Astrocyte (in vitro differentiated cells and primary cell): ENCODE data around the gene DMRTB1. TPM values are rescaled to one million over a fixed set of nuclear protein-coding genes. Genes with fewer than 3 reads are reported as not detected.

Experiments used
- DNase-seq: peaks from one replicate; pipeline ENCODE4 v3.0.0-alpha.2; 2010; ENCODE audit warnings: low read depth
- FAIRE-seq: peaks from 2 replicates; lab custom pipeline; 2011; peaks lifted over from hg19 to GRCh38; lab: Jason Lieb, UNC
- H2AFZ ChIP-seq: 2 replicates; pipeline ENCODE4 v1.6.0; 2012; ENCODE audit warnings: low read depth, low read length, inconsistent platforms
- H3K27ac ChIP-seq: 2 replicates; pipeline ENCODE4 v1.5.1; 2011; ENCODE audit warnings: low read depth, low read length, inconsistent platforms
- H3K27me3 ChIP-seq: 2 replicates; pipeline ENCODE4 v1.6.0; 2011; ENCODE audit warnings: low read length, inconsistent platforms; ENCODE audit not compliant: insufficient read depth
- H3K36me3 ChIP-seq: 2 replicates; pipeline ENCODE4 v1.5.1; 2011; ENCODE audit warnings: low read length, inconsistent platforms; ENCODE audit not compliant: insufficient read depth
- H3K4me1 ChIP-seq: 2 replicates; pipeline ENCODE4 v1.5.1; 2011; ENCODE audit warnings: low read length, inconsistent platforms; ENCODE audit not compliant: insufficient read depth
- H3K4me2 ChIP-seq: 2 replicates; pipeline ENCODE4 v1.6.0; 2012; ENCODE audit warnings: low read length, inconsistent platforms
- H3K4me3 ChIP-seq: 2 replicates; pipeline ENCODE4 v1.5.1; 2011; ENCODE audit warnings: low read depth, mild to moderate bottlenecking, low read length, inconsistent platforms; ENCODE audit not compliant: insufficient read depth
- H3K79me2 ChIP-seq: 2 replicates; pipeline ENCODE4 v1.6.0; 2012; ENCODE audit warnings: mild to moderate bottlenecking, low read length, inconsistent platforms; ENCODE audit not compliant: insufficient read depth
- H3K9ac ChIP-seq: 2 replicates; pipeline ENCODE4 v1.6.0; 2012; ENCODE audit warnings: mild to moderate bottlenecking, low read length, inconsistent platforms
- H3K9me3 ChIP-seq: 2 replicates; pipeline ENCODE4 v1.5.1; 2012; ENCODE audit warnings: low read depth, mild to moderate bottlenecking, low read length, inconsistent platforms; ENCODE audit not compliant: insufficient read depth
- H4K20me1 ChIP-seq: 2 replicates; pipeline ENCODE4 v1.6.0; 2012; ENCODE audit warnings: low read length, inconsistent platforms; ENCODE audit not compliant: insufficient read depth
- H3K27ac Mint-ChIP-seq: one replicate; pipeline ENCODE4 v1.8.0; 2021; ENCODE audit warnings: mild to moderate bottlenecking, mixed read lengths; ENCODE audit not compliant: unreplicated experiment
- H3K27me3 Mint-ChIP-seq: one replicate; pipeline ENCODE4 v1.8.0; 2021; ENCODE audit warnings: low read depth, mixed read lengths; ENCODE audit not compliant: unreplicated experiment
- H3K36me3 Mint-ChIP-seq: one replicate; pipeline ENCODE4 v1.8.0; 2021; ENCODE audit warnings: low read depth, mixed read lengths; ENCODE audit not compliant: unreplicated experiment
- H3K4me1 Mint-ChIP-seq: one replicate; pipeline ENCODE4 v1.8.0; 2021; ENCODE audit warnings: low read depth, mixed read lengths; ENCODE audit not compliant: unreplicated experiment
- H3K4me3 Mint-ChIP-seq: one replicate; pipeline ENCODE4 v1.8.0; 2021; ENCODE audit warnings: mild to moderate bottlenecking, moderate library complexity, mixed read lengths; ENCODE audit not compliant: unreplicated experiment
- H3K9me3 Mint-ChIP-seq: one replicate; pipeline ENCODE4 v1.8.0; 2021; ENCODE audit warnings: mild to moderate bottlenecking, mixed read lengths; ENCODE audit not compliant: unreplicated experiment
- CTCF ChIP-seq: IDR thresholded peaks from 2 replicates; pipeline ENCODE4 v1.5.1; 2011; ENCODE audit warnings: low read depth, mild to moderate bottlenecking, inconsistent platforms, low read length, moderate library complexity; ENCODE audit not compliant: insufficient read depth
- EZH2 ChIP-seq: IDR thresholded peaks from 2 replicates; pipeline ENCODE4 v1.6.1; 2012; ENCODE audit warnings: mild to moderate bottlenecking, low read length, inconsistent platforms; ENCODE audit not compliant: insufficient read depth
- total RNA-seq: library from RNA; stranded (reverse); gene quantifications from 2 replicates; pipeline ENCODE4 v1.2.1, GENCODE V29; 2021

DMRTB1 gene
- total RNA-seq, 1 donor from 2014 or later: not detected

- no peak for TF ChIP-seq CTCF
- no peak for TF ChIP-seq EZH2
- H3K4me1 ChIP-seq: peaks cover 43% of the 10 kb centered on the region
- H2AFZ ChIP-seq: no peak overlapping the region
- Mint-ChIP-seq H3K27ac (no peak overlapping the region), H3K4me3 (no peak overlapping the region), H3K9me3 (no peaks in the 10 kb centered on the region), H3K36me3 (no peaks in the 10 kb centered on the region), H3K27me3 (peaks cover 15% of the 10 kb centered on the region), H3K4me1 (peaks cover 49% of the 10 kb centered on the region)
- H3K9me3 ChIP-seq: no peaks in the 10 kb centered on the region
- peaks cover 6% of the 10 kb centered on the region for H4K20me1 ChIP-seq
- no peak overlapping the region for H3K4me2 ChIP-seq
- H3K4me3 ChIP-seq: no peak overlapping the region
- H3K27me3 ChIP-seq: peaks cover 10% of the 10 kb centered on the region
- DNase-seq (no peak), FAIRE-seq (no peak)
- H3K9ac ChIP-seq: no peak overlapping the region
- H3K27ac ChIP-seq: no peak overlapping the region
- no peaks in the 10 kb centered on the region for H3K79me2 ChIP-seq
- no peaks in the 10 kb centered on the region for H3K36me3 ChIP-seq
Measured at GRCh38 chr1:53410701-53411100, 48.5 kb upstream of the DMRTB1 start.

GRCh38 chr1:53411541-53412152, 47.6 kb upstream of the DMRTB1 start:
- no peak overlapping the region for H3K27ac ChIP-seq
- peaks cover 6% of the 10 kb centered on the region for H4K20me1 ChIP-seq

More at GRCh38 chr1:53411541-53412152, 47.6 kb upstream of the DMRTB1 start:
- peak overlapping the region; percentile 93 for H3K27ac Mint-ChIP-seq
- H3K9ac ChIP-seq: no peak overlapping the region
- no peak overlapping the region for H3K4me3 ChIP-seq
- TF ChIP-seq CTCF (no peak), EZH2 (no peak)
- H3K27me3 Mint-ChIP-seq: peaks cover 15% of the 10 kb centered on the region
- no peaks in the 10 kb centered on the region for H3K9me3 ChIP-seq
- no peaks in the 10 kb centered on the region for H3K9me3 Mint-ChIP-seq
- H2AFZ ChIP-seq: no peak overlapping the region
- peaks cover 53% of the 10 kb centered on the region for H3K4me1 Mint-ChIP-seq
- no peaks in the 10 kb centered on the region for H3K36me3 ChIP-seq
- peaks cover 4% of the 10 kb centered on the region for H3K27me3 ChIP-seq
- no peaks in the 10 kb centered on the region for H3K36me3 Mint-ChIP-seq
- peak overlapping the region; percentile 40 for H3K4me3 Mint-ChIP-seq
- H3K4me1 ChIP-seq: peaks cover 43% of the 10 kb centered on the region
- DNase-seq (peak; percentile 45), FAIRE-seq (no peak)
- no peaks in the 10 kb centered on the region for H3K79me2 ChIP-seq
- H3K4me2 ChIP-seq: peak overlapping the region; percentile 66
